Osteocyte (in vitro differentiated cells): ENCODE data around the gene RHBDF1. TPM values are rescaled to one million over a fixed set of nuclear protein-coding genes. Genes with fewer than 3 reads are reported as not detected.
A peak's percentile ranks its signal among the peaks of the same experiment; 100 is the strongest.

ENCODE experiments used
- DNase-seq: peaks from one replicate; pipeline ENCODE4 v3.0.0; 2021; ENCODE audit warnings: mixed read lengths; ENCODE audit not compliant: unreplicated experiment; ENCODE audit errors: extremely low spot score
- H3K27ac Mint-ChIP-seq: one replicate; pipeline ENCODE4 v1.8.0; 2021; ENCODE audit warnings: mild to moderate bottlenecking, mixed read lengths; ENCODE audit not compliant: unreplicated experiment
- H3K27me3 Mint-ChIP-seq: one replicate; pipeline ENCODE4 v1.8.0; 2021; ENCODE audit warnings: mixed read lengths; ENCODE audit not compliant: unreplicated experiment
- H3K36me3 Mint-ChIP-seq: one replicate; pipeline ENCODE4 v1.8.0; 2021; ENCODE audit warnings: mixed read lengths; ENCODE audit not compliant: unreplicated experiment
- H3K4me1 Mint-ChIP-seq: one replicate; pipeline ENCODE4 v1.8.0; 2021; ENCODE audit warnings: mixed read lengths; ENCODE audit not compliant: unreplicated experiment
- H3K4me3 Mint-ChIP-seq: one replicate; pipeline ENCODE4 v1.8.0; 2021; ENCODE audit warnings: mild to moderate bottlenecking, moderate library complexity, mixed read lengths; ENCODE audit not compliant: unreplicated experiment
- H3K9me3 Mint-ChIP-seq: one replicate; pipeline ENCODE4 v1.8.0; 2021; ENCODE audit warnings: mixed read lengths; ENCODE audit not compliant: unreplicated experiment
- CTCF ChIP-seq: fragments of 200-600 bp; sonication (generic); IDR thresholded peaks from 2 replicates; pipeline ENCODE4 v1.5.0; 2021; ENCODE audit warnings: antibody characterized with exemption, mild to moderate bottlenecking, moderate library complexity
- total RNA-seq: library from RNA; stranded (reverse); gene quantifications from 2 replicates; pipeline ENCODE4 v1.2.1, GENCODE V29; 2021

RHBDF1 gene
- total RNA-seq, 1 donor from 2014 or later, result 57.6 TPM

DNA sequence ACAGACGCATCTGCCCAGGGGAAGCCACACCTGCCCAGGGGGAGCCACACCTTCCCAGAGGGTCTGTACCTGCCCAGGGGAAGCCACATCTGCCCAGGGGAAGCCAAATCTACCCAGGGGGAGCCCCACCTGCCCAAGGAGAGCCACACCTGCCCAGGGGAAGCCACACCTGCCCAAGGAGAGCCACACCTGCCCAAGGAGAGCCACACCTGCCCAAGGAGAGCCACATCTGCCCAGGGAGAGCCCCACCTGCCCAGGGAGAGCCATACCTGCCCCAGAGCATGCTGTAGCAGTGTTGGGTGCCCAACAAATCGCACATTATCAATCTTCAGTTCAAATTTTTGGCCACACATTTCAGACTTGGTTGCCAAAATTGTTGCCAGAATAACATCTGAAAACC lies 46.4 kb upstream of the RHBDF1 start:
- DNase-seq, result no peak
- no peak overlapping the region for H3K27ac Mint-ChIP-seq
- peaks cover 5% of the 10 kb centered on the region for H3K4me1 Mint-ChIP-seq
- TF ChIP-seq CTCF, result no peak
- no peaks in the 10 kb centered on the region for H3K27me3 Mint-ChIP-seq
- no peaks in the 10 kb centered on the region for H3K9me3 Mint-ChIP-seq
- no peak overlapping the region for H3K4me3 Mint-ChIP-seq
- peaks cover 16% of the 10 kb centered on the region for H3K36me3 Mint-ChIP-seq

DNA sequence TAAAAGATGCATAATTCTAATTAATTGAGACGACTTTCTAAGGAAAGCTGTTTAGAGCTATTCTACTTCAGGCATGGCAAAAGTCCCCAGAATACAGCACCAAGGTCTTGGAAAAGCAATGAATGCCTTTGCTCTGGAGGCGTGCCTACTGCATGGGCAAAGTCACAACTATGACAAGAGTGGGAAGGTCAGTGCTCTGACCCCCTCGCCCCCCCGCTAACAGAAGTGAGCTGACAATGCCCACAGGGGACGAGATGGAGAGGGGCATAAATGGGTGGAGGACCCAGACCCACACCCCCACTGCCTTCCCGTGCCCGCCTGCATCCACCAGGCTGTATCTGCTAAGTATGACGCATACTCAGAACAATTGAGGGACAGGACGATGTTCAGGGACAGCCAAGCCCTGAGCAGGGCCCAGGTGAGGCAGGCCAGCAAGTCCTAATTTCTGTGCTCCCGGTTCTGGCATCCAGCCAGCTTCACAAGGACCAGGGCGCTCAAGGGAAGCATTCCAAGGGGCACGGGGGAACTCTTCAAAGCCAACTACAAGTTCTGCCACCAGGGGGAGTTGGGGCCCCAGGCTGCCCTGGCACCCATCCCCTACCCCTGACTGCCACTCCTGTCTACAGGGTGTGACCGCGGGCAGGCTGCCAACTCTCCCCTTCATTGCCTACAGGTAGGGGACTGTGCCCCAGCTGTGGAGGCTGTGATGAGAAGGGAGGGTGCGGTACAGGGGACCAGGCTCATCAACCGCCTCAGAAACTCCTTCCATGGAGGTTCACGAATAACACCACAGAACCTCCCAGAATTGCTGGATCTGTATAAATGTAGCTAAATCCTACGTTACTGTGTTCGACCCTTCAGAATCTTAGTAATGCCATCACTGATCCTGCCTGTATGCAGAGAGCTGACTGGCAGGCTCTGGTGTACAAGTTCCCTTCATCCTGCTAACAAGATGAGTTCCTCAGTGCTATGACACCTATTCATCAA lies 45.2 kb upstream of the RHBDF1 start:
- no peak overlapping the region for H3K4me3 Mint-ChIP-seq
- TF ChIP-seq CTCF, result peak; percentile 72
- H3K36me3 Mint-ChIP-seq, result peaks cover 12% of the 10 kb centered on the region
- peak; percentile 89 for DNase-seq
- H3K9me3 Mint-ChIP-seq, result no peaks in the 10 kb centered on the region
- peaks cover 17% of the 10 kb centered on the region for H3K4me1 Mint-ChIP-seq
- H3K27ac Mint-ChIP-seq, result no peak overlapping the region
- H3K27me3 Mint-ChIP-seq, result no peaks in the 10 kb centered on the region

GRCh38 chr16:116015-116414 lies 43.6 kb upstream of the RHBDF1 start:
- H3K4me3 Mint-ChIP-seq, result no peak overlapping the region
- DNase-seq, result no peak
- H3K4me1 Mint-ChIP-seq, result peaks cover 20% of the 10 kb centered on the region
- no peaks in the 10 kb centered on the region for H3K9me3 Mint-ChIP-seq
- TF ChIP-seq CTCF, result no peak
- H3K27me3 Mint-ChIP-seq, result no peaks in the 10 kb centered on the region
- H3K27ac Mint-ChIP-seq, result no peak overlapping the region
- peaks cover 19% of the 10 kb centered on the region for H3K36me3 Mint-ChIP-seq

DNA sequence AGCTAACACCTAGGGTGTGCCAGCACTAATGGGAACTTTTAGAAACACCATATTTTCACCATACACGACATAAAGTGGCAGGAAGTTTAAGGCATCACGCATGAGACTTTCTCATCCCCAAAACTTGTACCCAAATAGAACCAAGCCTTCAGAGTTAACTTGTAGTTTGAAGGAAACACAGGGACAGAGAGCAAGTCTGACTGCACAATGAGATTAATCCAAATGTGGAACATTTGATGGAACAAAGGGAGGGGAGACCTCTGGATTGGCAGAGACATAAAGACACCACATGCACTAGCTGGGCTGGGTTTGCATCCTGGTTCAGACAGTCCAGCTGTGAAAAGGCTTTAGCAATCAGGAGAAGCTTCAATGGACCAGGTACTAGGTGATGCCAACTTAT lies 41.9 kb upstream of the RHBDF1 start:
- Mint-ChIP-seq H3K9me3 (no peaks in the 10 kb centered on the region), H3K27ac (peak overlapping the region; percentile 79), H3K4me3 (no peak overlapping the region), H3K27me3 (no peaks in the 10 kb centered on the region), H3K36me3 (peaks cover 23% of the 10 kb centered on the region), H3K4me1 (peaks cover 20% of the 10 kb centered on the region)
- no peak for TF ChIP-seq CTCF
- DNase-seq, result no peak

DNA sequence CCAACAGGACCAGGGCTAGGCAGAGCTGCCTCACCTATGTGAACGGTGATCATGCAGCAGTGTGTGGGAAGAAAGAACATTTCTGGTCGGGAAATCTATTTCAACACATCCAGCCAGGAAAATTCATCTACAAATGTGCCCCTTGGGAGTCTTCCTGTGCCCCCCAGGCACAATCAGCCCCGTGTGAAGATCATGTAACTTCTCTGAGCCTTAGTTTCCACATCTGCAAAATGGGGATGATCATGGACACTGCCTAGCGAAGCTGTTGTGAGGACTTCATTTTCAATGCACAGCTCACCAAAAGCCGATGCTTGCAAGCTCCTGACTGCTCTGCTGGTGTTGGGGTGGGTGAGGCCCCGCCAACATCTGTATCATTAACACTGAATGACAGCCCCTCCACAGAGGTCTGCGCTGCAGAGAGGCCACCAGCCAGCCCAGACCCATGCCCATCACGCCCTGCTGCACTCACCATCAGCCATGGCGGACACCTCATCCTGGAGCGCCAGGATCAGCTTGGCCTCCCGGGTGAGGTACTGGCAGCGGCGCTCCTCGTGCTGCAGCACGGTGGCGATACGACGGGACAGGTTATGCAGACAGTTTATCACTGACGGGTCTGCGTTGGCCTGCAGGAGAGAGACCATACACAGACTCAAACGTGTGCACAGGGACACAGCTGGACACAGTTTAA lies 39.9 kb upstream of the RHBDF1 start:
- no peaks in the 10 kb centered on the region for H3K9me3 Mint-ChIP-seq
- no peaks in the 10 kb centered on the region for H3K27me3 Mint-ChIP-seq
- TF ChIP-seq CTCF, result no peak
- DNase-seq, result no peak
- peaks cover 20% of the 10 kb centered on the region for H3K4me1 Mint-ChIP-seq
- H3K4me3 Mint-ChIP-seq, result no peak overlapping the region
- H3K36me3 Mint-ChIP-seq, result peaks cover 26% of the 10 kb centered on the region
- no peak overlapping the region for H3K27ac Mint-ChIP-seq
